Left renal cortex interstitium (tissue), 4 donors: ENCODE results near the gene TAF1B. TPM values are rescaled to one million over a fixed set of nuclear protein-coding genes. Genes with fewer than 3 reads are reported as not detected.
"Not testable (repeated sequence)": the region's sequence is repeated elsewhere in the genome, so short reads cannot be mapped to it uniquely, and the experiment has no call there.

ENCODE experiments used
- DNase-seq, 4 donors: peaks; one replicate each; pipeline ENCODE4 v3.0.0-alpha.2; 2013; ENCODE audit warnings: low read depth in 4 of 4, low spot score in 2 of 4, missing footprints in 1 of 4
- polyA plus RNA-seq, 4 donors: library from polyadenylated mRNA; unstranded; fragments of 120-200 nt; gene quantifications; one replicate each; pipeline ENCODE4 v1.2.1, GENCODE V29; 2013; ENCODE audit not compliant: insufficient read length in 4 of 4

TAF1B gene
- polyA plus RNA-seq, 4 donors, result 25.5 to 30.3 (median 28.5) TPM

GRCh38 chr2:9826208-9826607, 17.1 kb upstream of the TAF1B start:
- no peak for DNase-seq

- no peak for DNase-seq
These were observed 12.4 kb upstream of the TAF1B start for GRCh38 chr2:9830685-9831410.

- DNase-seq, result no peak
These were observed 11.6 kb upstream of the TAF1B start for GRCh38 chr2:9831670-9832069.

DNA sequence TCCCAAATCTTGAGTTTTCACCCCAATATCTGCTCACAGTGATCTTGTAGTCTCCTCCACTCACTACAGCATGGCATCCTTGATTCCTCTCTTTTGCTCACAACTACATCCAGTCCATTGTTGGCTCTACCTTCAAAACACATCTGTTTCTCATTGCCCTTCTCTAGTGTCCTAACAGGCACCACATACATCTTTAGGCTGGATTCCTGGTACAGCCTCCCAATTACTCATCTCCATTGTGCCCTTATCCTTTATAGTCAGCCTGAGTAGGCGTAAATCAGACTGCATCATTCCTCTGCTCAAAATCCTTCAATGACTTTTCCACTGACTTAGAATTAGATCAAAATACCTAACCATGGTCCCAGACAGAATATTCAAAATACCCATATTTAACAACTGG, 10.7 kb upstream of the TAF1B start:
- no peak for DNase-seq

- DNase-seq, result not testable (repeated sequence)
These were observed 8.2 kb upstream of the TAF1B start for GRCh38 chr2:9835068-9835467.

DNA sequence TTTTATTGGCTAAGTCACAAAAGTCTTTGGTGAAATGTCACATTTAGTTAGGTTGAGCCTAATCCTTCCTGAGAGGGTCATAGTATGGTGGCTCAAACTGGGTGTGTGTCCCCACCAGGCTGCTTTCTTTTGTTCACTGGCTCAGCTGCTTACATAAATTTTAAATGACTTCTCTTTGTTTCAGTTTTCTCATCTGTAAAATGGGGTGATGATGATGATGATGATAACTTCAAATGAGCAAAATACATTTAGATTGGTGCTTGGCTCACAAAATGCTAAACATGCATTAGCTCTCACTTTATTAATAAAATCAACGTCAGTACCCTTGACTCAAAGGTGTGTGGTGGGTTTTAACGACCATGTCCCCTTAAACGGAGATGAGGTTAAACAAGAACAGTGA, 7.2 kb upstream of the TAF1B start:
- no peak for DNase-seq

- no peak for DNase-seq
These were observed 6.8 kb upstream of the TAF1B start for GRCh38 chr2:9836517-9836916.

DNA sequence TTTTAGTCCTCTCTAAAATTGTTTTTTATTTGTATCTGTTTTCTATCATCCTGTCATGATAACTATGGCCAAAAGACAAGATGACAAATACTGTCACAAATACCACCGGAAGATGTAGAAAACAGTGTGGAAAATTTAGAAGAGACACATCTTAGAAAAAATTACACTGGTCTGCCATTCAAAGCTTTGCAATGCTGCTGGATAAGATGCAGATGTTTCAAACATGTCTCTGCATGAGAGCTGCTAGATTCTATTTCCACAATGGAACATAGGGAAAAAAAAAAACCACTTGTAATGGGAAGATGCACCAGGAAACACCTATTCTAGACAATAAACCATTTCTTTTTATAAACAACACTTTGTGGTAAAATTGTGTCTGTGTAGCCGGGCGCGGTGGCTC, 5.8 kb upstream of the TAF1B start:
- no peak for DNase-seq

DNA sequence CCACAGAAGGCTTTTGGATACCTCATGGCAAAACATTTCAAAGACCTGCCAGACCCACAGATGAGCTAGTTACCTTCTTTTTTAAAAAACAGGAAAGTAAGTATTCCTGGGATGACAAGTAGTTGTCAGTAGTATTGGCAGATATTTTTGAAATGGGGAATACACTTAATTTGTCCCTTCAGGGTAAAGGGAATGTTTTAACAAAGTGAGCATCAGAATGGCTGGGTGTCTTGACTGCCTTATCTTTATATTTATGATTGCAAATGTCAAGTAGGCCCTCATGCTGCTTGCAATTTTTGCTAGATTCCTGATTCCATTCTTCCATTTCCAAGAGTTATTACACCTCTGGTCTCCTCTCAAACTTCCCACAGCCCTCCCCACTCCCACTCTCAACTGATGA, 4.9 kb upstream of the TAF1B start:
- no peak for DNase-seq

GRCh38 chr2:9842487-9843228, 616 bp upstream of the TAF1B start:
- no peak for DNase-seq

GRCh38 chr2:9844036-9844483, 786 bp downstream of the TAF1B start:
- DNase-seq, result no peak

DNA sequence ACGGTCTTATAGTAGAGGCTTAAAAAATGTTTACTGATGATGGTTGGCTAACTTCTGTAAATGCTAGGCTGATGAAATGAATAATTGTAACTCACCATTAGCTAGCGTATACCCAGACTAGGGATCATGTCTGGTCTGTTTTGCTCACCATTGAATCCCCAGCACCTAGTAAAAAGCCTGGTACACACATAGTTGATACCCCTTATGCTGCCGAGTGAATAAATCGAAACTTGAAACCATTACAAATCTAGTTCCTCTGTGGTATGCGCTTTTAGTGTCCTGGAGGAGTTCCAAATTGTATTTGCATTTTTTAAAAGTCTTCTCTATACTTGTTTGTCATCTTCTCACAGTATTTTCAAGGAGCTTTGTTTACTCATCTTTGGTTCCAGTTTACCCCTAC, 1.3 kb downstream of the TAF1B start:
- peak in 1 of 4 donors; percentile 13 for DNase-seq

GRCh38 chr2:9846554-9846953, 3.3 kb downstream of the TAF1B start:
- no peak for DNase-seq

- no peak for DNase-seq
These were observed 3.9 kb downstream of the TAF1B start for GRCh38 chr2:9847140-9847539.

GRCh38 chr2:9852881-9853280, 9.6 kb downstream of the TAF1B start:
- DNase-seq, result no peak

DNA sequence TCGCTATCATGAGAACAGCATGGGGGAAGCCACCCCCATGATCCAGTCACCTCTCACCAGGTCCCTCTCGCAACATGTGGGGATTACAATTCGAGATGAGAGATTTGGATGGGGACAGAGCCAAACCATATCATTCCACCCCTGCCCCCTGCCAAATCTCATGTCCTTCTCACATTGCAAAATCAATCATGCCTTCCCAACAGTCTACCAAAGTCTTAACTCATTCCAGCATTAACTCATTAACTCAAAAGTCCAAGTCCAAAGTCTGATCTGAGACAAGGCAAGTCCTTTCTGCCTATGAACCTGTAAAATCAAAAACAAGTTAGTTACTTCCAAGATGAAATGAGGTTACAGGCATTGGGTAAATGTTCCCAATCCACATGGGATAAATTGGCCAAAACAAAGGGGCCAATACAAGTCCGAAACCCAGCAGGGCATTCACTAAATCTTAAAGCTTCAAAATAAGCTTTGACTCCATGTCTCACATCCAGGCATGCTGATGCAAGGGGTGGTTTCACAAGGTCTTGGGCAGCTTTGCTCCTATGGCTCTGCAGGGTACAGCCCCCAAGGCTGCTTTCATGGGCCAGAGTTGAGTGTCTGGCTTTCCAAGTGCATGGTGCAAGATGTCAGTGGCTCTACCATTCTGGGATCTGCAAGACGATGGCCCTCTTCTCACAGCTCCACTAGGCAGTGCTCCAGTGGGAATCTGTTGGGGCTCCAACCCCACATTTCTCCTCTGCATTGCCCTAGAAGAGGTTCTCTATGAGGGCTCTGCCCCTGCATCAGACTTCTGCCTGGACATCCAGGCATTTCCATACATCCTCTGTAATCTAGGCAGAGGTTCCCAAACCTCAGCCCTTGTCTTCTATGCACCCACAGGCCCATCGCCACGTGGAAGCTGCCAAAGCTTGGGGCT, 14.8 kb downstream of the TAF1B start:
- no peak for DNase-seq

DNA sequence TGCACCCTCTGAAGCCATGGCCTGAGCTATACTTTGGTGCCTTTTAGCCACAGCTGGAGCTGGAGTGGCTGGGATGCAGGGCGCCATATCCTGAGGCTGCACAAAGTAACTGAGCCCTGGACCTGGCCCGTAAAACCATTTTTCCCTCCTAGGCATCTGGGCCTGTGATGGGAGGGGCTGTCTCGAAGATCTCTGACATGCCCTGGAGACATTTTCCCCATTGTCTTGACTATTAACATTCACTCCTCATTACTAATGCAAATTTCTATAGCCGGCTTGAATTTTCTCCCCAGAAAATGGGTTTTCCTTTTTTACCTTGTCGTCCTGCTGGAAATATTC, 15.4 kb downstream of the TAF1B start:
- no peak for DNase-seq

- DNase-seq, result not testable (repeated sequence)
These were observed 17.8 kb downstream of the TAF1B start for GRCh38 chr2:9860922-9861580.

- DNase-seq, result no peak
These were observed 24.6 kb downstream of the TAF1B start for GRCh38 chr2:9867881-9868280.

DNA sequence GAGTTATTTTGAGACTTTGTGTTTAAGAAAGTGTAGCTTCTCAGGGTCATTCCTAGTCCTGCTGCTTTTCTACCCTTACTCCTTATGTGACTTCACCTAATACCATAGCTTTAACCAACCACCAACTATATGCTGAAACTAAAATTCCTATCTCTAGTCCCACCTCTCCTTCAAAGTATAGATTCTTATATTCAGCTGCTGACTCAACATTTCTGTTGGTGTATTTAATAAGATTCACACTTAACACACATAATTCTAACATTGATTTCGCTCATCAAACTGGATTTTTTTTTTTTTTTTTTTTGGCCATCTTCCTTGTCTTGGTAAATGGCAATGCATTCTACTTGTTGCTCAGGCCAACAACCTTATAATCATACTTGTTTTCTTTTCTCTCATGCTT, 30.1 kb downstream of the TAF1B start:
- no peak for DNase-seq

- no peak for DNase-seq
These were observed 33.8 kb downstream of the TAF1B start for GRCh38 chr2:9877026-9877425.
